Body of pancreas (tissue), 4 donors: Measurements from ENCODE around the gene EWSR1.
"Not testable (repeated sequence)": the region's sequence is repeated elsewhere in the genome, so short reads cannot be mapped to it uniquely, and the experiment has no call there.

ENCODE experiments used
- CTCF ChIP-seq, 7 experiments: fragments of 450-650 bp in 4 of 7; fragments of 200-600 bp in 3 of 7; sonication (generic) in 3 of 7; IDR thresholded peaks; one replicate each; pipeline ENCODE4 v1.5.1; 2016 to 2019; ENCODE audit warnings: antibody characterized with exemption in 7 of 7
- POLR2A ChIP-seq, 3 donors: fragments of 450-650 bp; IDR thresholded peaks; one replicate each; pipeline ENCODE4 v1.6.1; 2016; ENCODE audit warnings: antibody characterized with exemption in 3 of 3, mild to moderate bottlenecking in 2 of 3

DNA sequence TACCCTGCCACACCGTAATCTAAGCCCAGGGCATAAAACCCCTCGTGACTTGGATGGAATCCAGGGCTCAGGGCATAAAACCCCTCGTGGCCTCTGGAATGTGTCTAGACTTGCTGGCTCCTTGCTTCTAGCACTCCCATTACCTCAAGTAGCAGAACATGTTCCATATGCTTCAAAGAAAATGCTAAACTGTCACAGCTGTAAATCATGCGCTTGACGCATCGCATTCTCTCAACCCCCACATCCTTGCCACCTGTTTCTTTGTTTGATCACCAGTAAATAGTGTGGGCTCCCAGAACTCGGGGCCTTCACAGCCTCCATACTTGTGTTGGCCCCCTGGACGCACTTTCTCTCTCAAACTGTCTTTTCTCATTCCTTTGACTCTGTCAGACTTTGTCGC lies 27.6 kb upstream of the EWSR1 start:
- not testable (repeated sequence) for TF ChIP-seq CTCF, POLR2A (IDR thresholded peaks at IDR 0.05)
